ENCODE results near the gene KRTAP20-2. TPM values are rescaled to one million over a fixed set of nuclear protein-coding genes. Genes with fewer than 3 reads are reported as not detected.

Gene KRTAP20-2
- total RNA-seq, result not detected

- H3K9me3 ChIP-seq, result peaks cover 0 to 4% (median 0%) of the 10 kb centered on the region in 4 donors
- no peak within 1 kb of the TSS for H3K4me3 ChIP-seq
- H3K36me3 ChIP-seq, result no peaks in the 10 kb centered on the region
- no peaks in the 10 kb centered on the region for H3K4me1 ChIP-seq
- no peaks in the 10 kb centered on the region for H3K27me3 ChIP-seq
- no peak for DNase-seq
- TF ChIP-seq POLR2A (IDR thresholded peaks at IDR 0.05), result no peak
- TF ChIP-seq, protein P1, sequence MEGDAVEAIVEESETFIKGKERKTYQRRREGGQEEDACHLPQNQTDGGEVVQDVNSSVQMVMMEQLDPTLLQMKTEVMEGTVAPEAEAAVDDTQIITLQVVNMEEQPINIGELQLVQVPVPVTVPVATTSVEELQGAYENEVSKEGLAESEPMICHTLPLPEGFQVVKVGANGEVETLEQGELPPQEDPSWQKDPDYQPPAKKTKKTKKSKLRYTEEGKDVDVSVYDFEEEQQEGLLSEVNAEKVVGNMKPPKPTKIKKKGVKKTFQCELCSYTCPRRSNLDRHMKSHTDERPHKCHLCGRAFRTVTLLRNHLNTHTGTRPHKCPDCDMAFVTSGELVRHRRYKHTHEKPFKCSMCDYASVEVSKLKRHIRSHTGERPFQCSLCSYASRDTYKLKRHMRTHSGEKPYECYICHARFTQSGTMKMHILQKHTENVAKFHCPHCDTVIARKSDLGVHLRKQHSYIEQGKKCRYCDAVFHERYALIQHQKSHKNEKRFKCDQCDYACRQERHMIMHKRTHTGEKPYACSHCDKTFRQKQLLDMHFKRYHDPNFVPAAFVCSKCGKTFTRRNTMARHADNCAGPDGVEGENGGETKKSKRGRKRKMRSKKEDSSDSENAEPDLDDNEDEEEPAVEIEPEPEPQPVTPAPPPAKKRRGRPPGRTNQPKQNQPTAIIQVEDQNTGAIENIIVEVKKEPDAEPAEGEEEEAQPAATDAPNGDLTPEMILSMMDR (IDR thresholded peaks at IDR 0.05), result no peak
- H3K27ac ChIP-seq, result no peak within 1 kb of the TSS
Observed at GRCh38 chr21:30634906-30635305, at the start of gene KRTAP20-2. TSS of gene KRTAP20-2 (plus strand) at chr21:30635206. CDS start at chr21:30635264, 58 bp downstream.

GRCh38 chr21:30590297-30590696, 44.7 kb upstream of the KRTAP20-2 start, which contains the start of gene KRTAP22-2:
TSS of gene KRTAP22-2 (minus strand) at chr21:30590397.
- Histone ChIP-seq H3K4me1 (no peaks in the 10 kb centered on the region), H3K9me3 (no peaks in the 10 kb centered on the region), H3K4me3 (no peak within 1 kb of the TSS), H3K27me3 (no peaks in the 10 kb centered on the region), H3K27ac (no peak within 1 kb of the TSS), H3K36me3 (no peaks in the 10 kb centered on the region)
- no peak for DNase-seq
- TF ChIP-seq POLR2A (IDR thresholded peaks at IDR 0.05), result no peak
- TF ChIP-seq, protein P1 (IDR thresholded peaks at IDR 0.05), result no peak

DNA sequence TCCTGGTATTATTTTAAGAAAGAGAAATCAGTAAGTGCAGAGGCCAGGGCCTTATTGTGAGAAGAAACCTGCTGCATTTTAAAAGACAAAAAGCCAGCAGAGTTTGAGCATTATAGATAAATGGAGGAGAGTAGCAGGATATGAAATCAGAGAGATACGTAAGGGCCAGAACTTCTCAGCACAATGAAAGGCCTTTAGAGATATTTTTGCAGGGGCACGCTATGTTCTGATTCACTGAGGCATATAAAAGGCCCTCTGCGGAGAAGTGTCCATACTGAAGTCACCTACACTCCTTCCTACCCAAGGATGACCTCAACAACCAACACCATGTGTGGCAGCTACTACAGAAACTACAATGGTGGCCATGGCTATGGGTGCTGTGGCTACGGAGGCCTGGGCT, 42.9 kb upstream of the KRTAP20-2 start, which contains the start of gene KRTAP6-3:
Gene KRTAP6-3 (plus strand): TSS at position 301 of the 400 bp plus-strand sequence. CDS start 6 bp downstream, at position 307.
- Histone ChIP-seq H3K9me3 (no peaks in the 10 kb centered on the region), H3K4me1 (no peaks in the 10 kb centered on the region), H3K36me3 (no peaks in the 10 kb centered on the region), H3K27me3 (no peaks in the 10 kb centered on the region), H3K4me3 (no peak within 1 kb of the TSS), H3K27ac (no peak within 1 kb of the TSS)
- DNase-seq, result no peak
- TF ChIP-seq, protein P1 (IDR thresholded peaks at IDR 0.05), result no peak
- TF ChIP-seq POLR2A (IDR thresholded peaks at IDR 0.05), result no peak

DNA sequence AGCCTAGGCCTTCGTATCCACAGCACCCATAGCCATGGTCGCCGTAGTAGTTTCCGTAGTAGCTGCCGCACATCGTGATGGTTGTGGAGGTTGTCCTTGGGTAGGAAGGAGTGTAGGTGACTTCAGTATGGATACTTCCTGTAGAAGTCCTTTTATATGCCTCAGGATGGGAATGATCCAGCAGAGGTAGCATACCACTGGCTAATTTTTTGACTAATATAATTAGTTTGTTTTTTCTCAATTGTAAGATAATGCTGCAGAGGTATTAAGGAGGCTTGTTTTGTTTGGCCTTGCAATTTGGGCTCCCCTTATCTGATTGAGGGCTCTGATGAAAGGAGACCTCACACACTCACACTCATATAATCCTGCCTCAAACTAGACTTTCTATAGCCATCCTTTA, 36.2 kb upstream of the KRTAP20-2 start, which contains the start of gene KRTAP6-2:
Gene KRTAP6-2 (minus strand): TSS at position 101 of the 400 bp plus-strand sequence. CDS start 28 bp downstream, at position 73.
- Histone ChIP-seq H3K27ac (no peak within 1 kb of the TSS), H3K4me3 (no peak within 1 kb of the TSS), H3K9me3 (peaks cover 0 to 3% (median 0%) of the 10 kb centered on the region in 4 donors), H3K27me3 (no peaks in the 10 kb centered on the region), H3K36me3 (no peaks in the 10 kb centered on the region), H3K4me1 (no peaks in the 10 kb centered on the region)
- no peak for DNase-seq
- TF ChIP-seq, protein P1 (IDR thresholded peaks at IDR 0.05), result no peak
- TF ChIP-seq POLR2A (IDR thresholded peaks at IDR 0.05), result no peak

- no peaks in the 10 kb centered on the region for H3K4me1 ChIP-seq
- H3K36me3 ChIP-seq, result no peaks in the 10 kb centered on the region
- H3K4me3 ChIP-seq, result no peak within 1 kb of the TSS
- TF ChIP-seq, protein P1 (IDR thresholded peaks at IDR 0.05), result no peak
- TF ChIP-seq POLR2A (IDR thresholded peaks at IDR 0.05), result no peak
- H3K27ac ChIP-seq, result no peak within 1 kb of the TSS
- H3K9me3 ChIP-seq, result peaks cover 0 to 3% (median 0%) of the 10 kb centered on the region in 4 donors
- H3K27me3 ChIP-seq, result no peaks in the 10 kb centered on the region
- no peak for DNase-seq
Observed at GRCh38 chr21:30600787-30601186, 34.2 kb upstream of the KRTAP20-2 start, which contains the start of gene KRTAP22-1. TSS of gene KRTAP22-1 (plus strand) at chr21:30601087.
